ENCODE results near the gene KIAA0319L. TPM values are rescaled to one million over a fixed set of nuclear protein-coding genes. Genes with fewer than 3 reads are reported as not detected.

Gene KIAA0319L
- total RNA-seq, 1 experiment from 2014 or later: 46.4 TPM

DNA sequence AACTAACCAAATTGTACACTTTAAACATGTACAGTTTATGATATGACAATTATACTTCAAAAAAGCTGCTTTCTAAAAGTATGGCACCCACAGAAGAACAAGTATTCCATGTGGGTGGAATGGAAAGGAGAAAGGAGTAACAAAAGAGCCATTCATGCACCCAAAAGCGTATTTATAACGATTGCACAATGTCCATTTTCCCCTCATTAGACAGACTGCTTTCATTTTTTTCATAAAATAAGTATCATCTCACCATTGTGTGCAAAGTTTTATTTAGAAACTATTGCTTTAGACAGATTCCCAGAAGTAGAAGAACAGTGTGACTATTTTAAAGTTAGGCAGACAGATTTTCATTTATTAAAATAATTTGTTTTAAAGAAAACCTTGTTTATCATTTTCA lies 59.6 kb downstream of the KIAA0319L start:
- H3K27me3 ChIP-seq (ENCODE audit: insufficient read depth, low read length): no peaks in the 10 kb centered on the region
- no peak overlapping the region for H2BK120ac ChIP-seq (ENCODE audit: low read depth, low read length, poor library complexity, severe bottlenecking)
- no peak overlapping the region for H3K4ac ChIP-seq (ENCODE audit: low read depth, low read length)
- H2BK15ac ChIP-seq (ENCODE audit: low read depth, low read length): no peak overlapping the region
- H2BK12ac ChIP-seq (ENCODE audit: insufficient read length, low read depth, low read length): no peak overlapping the region
- H3T11ph ChIP-seq (ENCODE audit: low read length): no peak overlapping the region
- Mint-ChIP-seq H3K4me1 (no peaks in the 10 kb centered on the region), H3K4me3 (no peak overlapping the region), H3K9me3 (peaks cover 2 to 10% of the 10 kb centered on the region in 2 experiments; a peak in 3 of 5 replicates), H3K27ac (no peak overlapping the region), H3K36me3 (ENCODE audit: insufficient read depth in 1 of 3, low read depth in 3 of 3) (peaks cover 12 to 20% (median 16%) of the 10 kb centered on the region in 3 experiments; a peak in 6 of 7 replicates), H3K27me3 (ENCODE audit: low read depth) (no peaks in the 10 kb centered on the region)
- no peak overlapping the region for H4K91ac ChIP-seq (ENCODE audit: insufficient read length, low read depth, low read length)
- H3K9me3 ChIP-seq (ENCODE audit: control insufficient read depth, low read depth, low read length): no peaks in the 10 kb centered on the region
- H3K18ac ChIP-seq (ENCODE audit: insufficient read length, low read depth, low read length): no peak overlapping the region
- no peaks in the 10 kb centered on the region for H3K23me2 ChIP-seq (ENCODE audit: insufficient read length, low read depth, low read length, poor library complexity, severe bottlenecking)
- H3K14ac ChIP-seq (ENCODE audit: insufficient read depth, low read length): no peak overlapping the region
- H2BK20ac ChIP-seq (ENCODE audit: low read depth, low read length, poor library complexity, severe bottlenecking): no peak overlapping the region
- H3K4me2 ChIP-seq (ENCODE audit: insufficient read depth, insufficient read length, low read length): no peak overlapping the region
- no peak overlapping the region for H3K9ac ChIP-seq (ENCODE audit: extremely low read depth, insufficient read length, low read length)
- H4K5ac ChIP-seq (ENCODE audit: insufficient read length, low read depth, low read length): no peak overlapping the region
- H2BK5ac ChIP-seq (ENCODE audit: insufficient read length, low read length): no peak overlapping the region
- no peaks in the 10 kb centered on the region for H3K4me1 ChIP-seq (ENCODE audit: insufficient read depth, low read length)
- H2AK5ac ChIP-seq (ENCODE audit: insufficient read length, low read length): no peak overlapping the region
- TF ChIP-seq, protein P1, sequence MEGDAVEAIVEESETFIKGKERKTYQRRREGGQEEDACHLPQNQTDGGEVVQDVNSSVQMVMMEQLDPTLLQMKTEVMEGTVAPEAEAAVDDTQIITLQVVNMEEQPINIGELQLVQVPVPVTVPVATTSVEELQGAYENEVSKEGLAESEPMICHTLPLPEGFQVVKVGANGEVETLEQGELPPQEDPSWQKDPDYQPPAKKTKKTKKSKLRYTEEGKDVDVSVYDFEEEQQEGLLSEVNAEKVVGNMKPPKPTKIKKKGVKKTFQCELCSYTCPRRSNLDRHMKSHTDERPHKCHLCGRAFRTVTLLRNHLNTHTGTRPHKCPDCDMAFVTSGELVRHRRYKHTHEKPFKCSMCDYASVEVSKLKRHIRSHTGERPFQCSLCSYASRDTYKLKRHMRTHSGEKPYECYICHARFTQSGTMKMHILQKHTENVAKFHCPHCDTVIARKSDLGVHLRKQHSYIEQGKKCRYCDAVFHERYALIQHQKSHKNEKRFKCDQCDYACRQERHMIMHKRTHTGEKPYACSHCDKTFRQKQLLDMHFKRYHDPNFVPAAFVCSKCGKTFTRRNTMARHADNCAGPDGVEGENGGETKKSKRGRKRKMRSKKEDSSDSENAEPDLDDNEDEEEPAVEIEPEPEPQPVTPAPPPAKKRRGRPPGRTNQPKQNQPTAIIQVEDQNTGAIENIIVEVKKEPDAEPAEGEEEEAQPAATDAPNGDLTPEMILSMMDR (conservative IDR thresholded peaks at IDR 0.05): no peak
- no peak overlapping the region for H4K8ac ChIP-seq (replicated peaks; ENCODE audit: insufficient read length, low read depth, low read length)
- no peaks in the 10 kb centered on the region for H4K20me1 ChIP-seq (ENCODE audit: control insufficient read depth, insufficient read depth, insufficient read length)
- H3K23ac ChIP-seq (ENCODE audit: insufficient read length, low read depth, low read length): no peak overlapping the region
- no peak overlapping the region for H3K56ac ChIP-seq (ENCODE audit: insufficient read length, low read depth, low read length)
- no peak overlapping the region for H3K27ac ChIP-seq (ENCODE audit: insufficient read length, low read depth, low read length)
- H2AFZ ChIP-seq (ENCODE audit: low read length): no peak overlapping the region
- no peaks in the 10 kb centered on the region for H3K79me1 ChIP-seq (ENCODE audit: insufficient read depth, low read depth, low read length, poor library complexity, severe bottlenecking)
- DNase-seq: no peak
- WGBS (ENCODE audit: extremely low coverage, insufficient read length, low lambda C conversion rate): no CpG with 5 or more reads among the region's 2 CpGs
- H3K79me2 ChIP-seq (ENCODE audit: insufficient read depth, low read length): no peaks in the 10 kb centered on the region

Measured in H9 (cell line).